ENCODE measurements around the gene CARNS1. TPM values are rescaled to one million over a fixed set of nuclear protein-coding genes. Genes with fewer than 3 reads are reported as not detected.

Gene CARNS1, protein sequence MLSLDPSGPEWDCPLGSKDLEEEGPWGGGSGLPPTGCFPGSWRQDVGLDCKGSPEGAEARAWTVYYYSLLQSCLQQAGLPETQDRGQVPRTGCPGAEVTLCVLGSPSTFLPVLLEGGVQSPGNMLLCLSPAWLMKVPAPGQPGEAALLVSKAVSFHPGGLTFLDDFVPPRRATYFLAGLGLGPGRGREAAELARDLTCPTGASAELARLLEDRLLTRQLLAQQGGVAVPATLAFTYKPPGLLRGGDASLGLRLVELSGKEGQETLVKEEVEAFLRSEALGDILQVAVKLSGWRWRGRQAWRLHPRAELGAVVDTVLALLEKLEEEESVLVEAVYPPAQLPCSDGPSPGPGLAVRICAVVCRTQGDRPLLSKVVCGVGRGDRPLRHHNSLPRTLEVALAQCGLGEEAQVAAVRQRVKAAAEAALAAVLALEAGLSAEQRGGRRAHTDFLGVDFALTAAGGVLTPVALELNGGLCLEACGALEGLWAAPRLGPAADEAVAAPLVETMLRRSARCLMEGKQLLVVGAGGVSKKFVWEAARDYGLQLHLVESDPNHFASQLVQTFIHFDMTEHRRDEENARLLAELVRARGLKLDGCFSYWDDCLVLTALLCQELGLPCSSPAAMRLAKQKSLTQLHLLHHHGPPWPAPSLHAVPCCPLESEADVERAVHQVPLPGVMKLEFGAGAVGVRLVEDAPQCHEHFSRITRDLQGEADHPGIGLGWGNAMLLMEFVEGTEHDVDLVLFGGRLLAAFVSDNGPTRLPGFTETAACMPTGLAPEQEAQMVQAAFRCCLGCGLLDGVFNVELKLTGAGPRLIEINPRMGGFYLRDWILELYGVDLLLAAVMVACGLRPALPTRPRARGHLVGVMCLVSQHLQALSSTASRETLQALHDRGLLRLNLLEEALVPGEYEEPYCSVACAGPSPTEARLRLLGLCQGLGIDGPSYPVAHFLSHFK
- total RNA-seq (1 to 10 TPM in 1 of 2 donors, under 1 TPM in 1; 0.74 to 1.3 TPM), polyA plus RNA-seq (ENCODE audit: insufficient read depth, low read depth, low replicate concordance) (1.6 TPM)
- long read RNA-seq, donor 1, partial matches to known transcripts: 41 of 62 reads
- long read RNA-seq, donor 1, other reads (novel, unspliced or antisense): 21 of 62 reads
- long read RNA-seq, donor 2: 0 reads

- H3K9me3 ChIP-seq: no peaks in the 10 kb centered on the region
- H3K4me1 ChIP-seq: peaks cover 16% of the 10 kb centered on the region
- H3K27me3 ChIP-seq: no peaks in the 10 kb centered on the region
- peak within 1 kb of the TSS in 1 of 2 donors; percentile 15 for H3K4me3 ChIP-seq
- TF ChIP-seq, protein P1, sequence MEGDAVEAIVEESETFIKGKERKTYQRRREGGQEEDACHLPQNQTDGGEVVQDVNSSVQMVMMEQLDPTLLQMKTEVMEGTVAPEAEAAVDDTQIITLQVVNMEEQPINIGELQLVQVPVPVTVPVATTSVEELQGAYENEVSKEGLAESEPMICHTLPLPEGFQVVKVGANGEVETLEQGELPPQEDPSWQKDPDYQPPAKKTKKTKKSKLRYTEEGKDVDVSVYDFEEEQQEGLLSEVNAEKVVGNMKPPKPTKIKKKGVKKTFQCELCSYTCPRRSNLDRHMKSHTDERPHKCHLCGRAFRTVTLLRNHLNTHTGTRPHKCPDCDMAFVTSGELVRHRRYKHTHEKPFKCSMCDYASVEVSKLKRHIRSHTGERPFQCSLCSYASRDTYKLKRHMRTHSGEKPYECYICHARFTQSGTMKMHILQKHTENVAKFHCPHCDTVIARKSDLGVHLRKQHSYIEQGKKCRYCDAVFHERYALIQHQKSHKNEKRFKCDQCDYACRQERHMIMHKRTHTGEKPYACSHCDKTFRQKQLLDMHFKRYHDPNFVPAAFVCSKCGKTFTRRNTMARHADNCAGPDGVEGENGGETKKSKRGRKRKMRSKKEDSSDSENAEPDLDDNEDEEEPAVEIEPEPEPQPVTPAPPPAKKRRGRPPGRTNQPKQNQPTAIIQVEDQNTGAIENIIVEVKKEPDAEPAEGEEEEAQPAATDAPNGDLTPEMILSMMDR (IDR thresholded peaks at IDR 0.05): no peak
- TF ChIP-seq POLR2A (IDR thresholded peaks at IDR 0.05): no peak
- no peak within 1 kb of the TSS for H3K27ac ChIP-seq
- 12 to 23% methylated on average over 8 to 62 of the region's 67 CpGs for WGBS, 2 donors
- DNase-seq: no peak
- H3K36me3 ChIP-seq (ENCODE audit: low read depth, missing control alignments): no peaks in the 10 kb centered on the region
- intact Hi-C loops (cut with DNase I; ENCODE audit: low total_unique reads): no loop called here
Observed at GRCh38 chr11:67415501-67416304, at the start of gene CARNS1. Gene CARNS1, plus strand, starts transcription at chr11:67415678. Its CDS starts 522 bp downstream, at chr11:67416200.

DNA sequence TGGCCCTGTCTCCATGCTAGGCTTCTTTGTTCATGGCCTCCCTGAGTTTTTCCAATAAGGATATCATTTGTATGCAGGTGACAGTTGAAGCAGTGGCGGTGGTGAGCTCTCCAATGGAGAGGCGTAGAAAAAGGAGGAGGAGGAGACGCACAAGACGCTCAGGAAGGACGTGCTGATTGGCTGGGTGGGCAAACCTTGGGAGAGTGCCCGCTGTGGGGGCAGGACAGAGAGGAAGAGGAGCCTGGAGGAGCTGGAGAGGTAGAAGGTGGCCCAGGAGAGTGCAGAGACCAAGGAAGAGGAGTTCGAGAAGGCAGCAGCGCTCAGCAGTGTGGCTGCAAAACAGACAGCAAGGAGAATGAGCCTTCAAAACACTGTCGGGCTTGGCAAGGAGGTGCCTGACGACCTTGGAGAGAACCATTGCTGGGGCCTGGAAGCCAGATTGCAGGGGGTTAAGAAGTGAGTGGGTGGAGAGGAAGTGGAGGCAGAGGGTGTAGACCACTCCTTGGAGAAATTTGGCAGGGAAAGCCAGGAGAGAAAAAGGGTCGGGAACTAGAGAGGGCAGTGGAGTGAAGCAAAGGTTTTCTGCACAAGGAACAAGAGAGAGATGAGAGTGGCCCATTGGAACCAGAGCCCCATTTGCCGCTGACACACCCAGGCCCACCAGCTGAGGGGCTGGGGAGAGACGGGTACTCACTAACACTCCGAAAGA lies 49.6 kb upstream of the CARNS1 start:
- Histone ChIP-seq H3K27me3 (no peaks in the 10 kb centered on the region), H3K36me3 (ENCODE audit: low read depth, missing control alignments) (no peaks in the 10 kb centered on the region), H3K4me3 (no peak overlapping the region), H3K9me3 (no peaks in the 10 kb centered on the region), H3K4me1 (peaks cover 25% of the 10 kb centered on the region), H3K27ac (peak overlapping the region in 1 of 2 donors; percentile 25)
- no peak for TF ChIP-seq POLR2A (IDR thresholded peaks at IDR 0.05)
- TF ChIP-seq, protein P1 (IDR thresholded peaks at IDR 0.05): no peak
- no peak for DNase-seq
- WGBS, 2 donors: 43 to 51% methylated on average over 14 of the region's 14 CpGs
- intact Hi-C loops (cut with DNase I; ENCODE audit: low total_unique reads): no loop called here

DNA sequence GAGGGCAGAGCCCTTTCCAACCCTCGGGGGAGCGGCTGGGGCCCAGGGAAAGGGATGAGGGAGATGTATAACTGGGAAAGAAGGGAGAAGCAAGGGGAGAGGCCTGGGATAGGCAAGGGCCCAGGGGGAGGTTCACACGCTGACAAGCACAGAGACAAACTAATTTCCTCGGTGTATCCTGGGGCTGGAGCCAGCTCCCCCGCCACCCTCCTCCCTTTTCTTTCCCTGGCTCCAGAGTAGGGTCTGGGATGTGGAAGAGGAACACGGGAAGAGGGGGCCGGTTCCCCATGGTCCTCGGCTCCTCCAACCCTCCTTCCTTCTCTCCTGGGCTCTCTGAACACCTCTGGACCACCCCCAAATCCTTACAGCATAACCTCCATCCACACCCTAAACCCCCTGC lies 48.9 kb upstream of the CARNS1 start:
- no peaks in the 10 kb centered on the region for H3K36me3 ChIP-seq (ENCODE audit: low read depth, missing control alignments)
- intact Hi-C loops (cut with DNase I; ENCODE audit: low total_unique reads): no loop called here
- WGBS, 2 donors: 35 to 46% methylated on average over 8 of the region's 8 CpGs
- DNase-seq: peak; percentile 63
- no peak overlapping the region for H3K4me3 ChIP-seq
- H3K4me1 ChIP-seq: peaks cover 28% of the 10 kb centered on the region
- no peaks in the 10 kb centered on the region for H3K9me3 ChIP-seq
- TF ChIP-seq, protein P1 (IDR thresholded peaks at IDR 0.05): no peak
- no peak for TF ChIP-seq POLR2A (IDR thresholded peaks at IDR 0.05)
- H3K27me3 ChIP-seq: no peaks in the 10 kb centered on the region
- peak overlapping the region in 1 of 2 donors; percentile 25 for H3K27ac ChIP-seq

Data from testis (tissue), 5 donors.